GM23248 (cell line): ENCODE results near the gene RTN4RL1. TPM values are rescaled to one million over a fixed set of nuclear protein-coding genes. Genes with fewer than 3 reads are reported as not detected.

Source experiments
- DNase-seq: peaks from one replicate; pipeline ENCODE4 v3.0.0-alpha.2; 2015
- H2AFZ ChIP-seq: fragments of 200-600 bp; sonication (generic); 2 replicates; pipeline ENCODE4 v1.6.1; 2016; ENCODE audit warnings: antibody characterized with exemption
- H3F3A ChIP-seq: fragments of 200-600 bp; sonication (generic); 2 replicates; pipeline ENCODE4 v1.6.1; 2016; ENCODE audit warnings: mild to moderate bottlenecking, antibody characterized with exemption, mixed run types; ENCODE audit not compliant: insufficient read depth
- H3K27ac ChIP-seq: fragments of 200-600 bp; sonication (generic); 2 replicates; pipeline ENCODE4 v1.5.1; 2016; ENCODE audit warnings: mild to moderate bottlenecking
- H3K27me3 ChIP-seq: fragments of 200-600 bp; sonication (generic); replicated peaks from 2 replicates; pipeline ENCODE4 v1.6.1; 2016; ENCODE audit warnings: mild to moderate bottlenecking; ENCODE audit not compliant: insufficient read depth
- H3K36me3 ChIP-seq: fragments of 200-600 bp; sonication (generic); 2 replicates; pipeline ENCODE4 v1.6.1; 2016; ENCODE audit warnings: low read depth, mild to moderate bottlenecking
- H3K4me1 ChIP-seq: fragments of 200-600 bp; sonication (generic); 2 replicates; pipeline ENCODE4 v1.6.1; 2016; ENCODE audit warnings: mild to moderate bottlenecking; ENCODE audit not compliant: insufficient read depth
- H3K4me2 ChIP-seq: fragments of 200-600 bp; sonication (generic); one replicate; pipeline ENCODE4 v1.6.1; 2016; ENCODE audit warnings: mild to moderate bottlenecking; ENCODE audit not compliant: unreplicated experiment
- H3K4me3 ChIP-seq: fragments of 200-600 bp; sonication (generic); 2 replicates; pipeline ENCODE4 v1.5.1; 2016; ENCODE audit warnings: mild to moderate bottlenecking
- H3K79me2 ChIP-seq: fragments of 200-600 bp; sonication (generic); 2 replicates; pipeline ENCODE4 v1.6.1; 2016; ENCODE audit warnings: mild to moderate bottlenecking; ENCODE audit not compliant: insufficient read depth
- H3K9ac ChIP-seq: fragments of 200-600 bp; sonication (generic); 2 replicates; pipeline ENCODE4 v1.6.1; 2016; ENCODE audit warnings: mild to moderate bottlenecking
- H3K9me2 ChIP-seq: fragments of 200-600 bp; sonication (generic); 2 replicates; pipeline ENCODE4 v1.6.1; 2016; ENCODE audit warnings: mixed run types, mild to moderate bottlenecking, moderate library complexity; ENCODE audit not compliant: insufficient read depth
- H3K9me3 ChIP-seq: fragments of 200-600 bp; sonication (generic); one replicate; pipeline ENCODE4 v1.6.1; 2017; ENCODE audit warnings: low read depth
- H4K20me1 ChIP-seq: fragments of 200-600 bp; sonication (generic); 2 replicates; pipeline ENCODE4 v1.6.0; 2016; ENCODE audit not compliant: insufficient read depth
- EZH2 ChIP-seq: fragments of 200-600 bp; sonication (generic); IDR thresholded peaks from 2 replicates; pipeline ENCODE4 v1.6.1; 2018; ENCODE audit warnings: antibody characterized with exemption, mild to moderate bottlenecking; ENCODE audit not compliant: insufficient read depth, poor library complexity, severe bottlenecking
- EZH2phosphoT487 ChIP-seq: fragments of 200-600 bp; sonication (generic); IDR thresholded peaks from 2 replicates; pipeline ENCODE4 v1.6.1; 2018; ENCODE audit warnings: antibody characterized with exemption, moderate library complexity, mild to moderate bottlenecking, low read depth; ENCODE audit not compliant: insufficient read depth
- WGBS, 2 experiments: methylation state at CpG; one replicate each; pipeline ENCODE4 v1.1.6; 2015 to 2017; ENCODE audit warnings: low lambda C conversion rate in 2 of 2, low coverage in 1 of 2; ENCODE audit errors: missing lambda C conversion rate in 2 of 2; 5-methylcytosine and 5-hydroxymethylcytosine counted together
- in situ Hi-C: fragments of 300-500 bp; cut with MboI; formaldehyde crosslinking; loops from 2 replicates; pipeline ENCODE4 v1.15.0; 2020
- polyA plus RNA-seq: library from polyadenylated mRNA; unstranded; fragments of >200 nt; fragmentation: Nextera tagmentation; extraction: Ambion mirVana; gene quantifications from 2 replicates; pipeline ENCODE4 v1.2.1, GENCODE V29; 2016
- total RNA-seq: library from RNA; depleted of rRNA; stranded (reverse); fragments of >200 nt; shearing (Covaris generic); gene quantifications from 2 replicates; pipeline ENCODE4 v1.2.3, GENCODE V29; 2014

RTN4RL1 gene
- total and polyA plus RNA-seq, 2 experiments from 2014 or later, result 0.22 TPM; not detected in 1

DNA sequence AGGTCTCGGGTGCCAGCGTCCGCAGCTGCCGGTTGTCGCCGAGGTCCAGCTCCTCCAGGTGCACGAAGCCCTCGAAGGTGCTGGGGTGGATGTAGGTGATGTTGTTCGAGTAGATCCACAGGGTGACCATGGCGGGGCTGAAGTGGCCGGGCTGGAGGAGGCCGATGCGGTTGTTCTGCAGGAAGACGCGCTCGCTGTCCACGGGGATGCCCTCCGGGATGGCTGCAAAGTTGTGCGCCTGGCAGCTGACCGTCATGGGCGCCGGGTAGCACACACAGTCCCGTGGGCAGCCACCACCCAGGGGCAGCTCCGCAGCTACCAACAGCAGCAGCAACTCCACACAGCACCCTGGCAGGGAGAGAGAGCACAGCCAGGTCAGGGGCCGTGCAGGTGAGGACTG, 87.7 kb downstream of the RTN4RL1 start:
- no peaks in the 10 kb centered on the region for H3K36me3 ChIP-seq
- no peak overlapping the region for H3K4me2 ChIP-seq
- H3K9ac ChIP-seq, result no peak overlapping the region
- TF ChIP-seq EZH2phosphoT487, result no peak
- no peaks in the 10 kb centered on the region for H3K79me2 ChIP-seq
- no peak for DNase-seq
- H4K20me1 ChIP-seq, result no peaks in the 10 kb centered on the region
- no peaks in the 10 kb centered on the region for H3K4me1 ChIP-seq
- no peaks in the 10 kb centered on the region for H3K27me3 ChIP-seq
- no peak overlapping the region for H3K4me3 ChIP-seq
- in situ Hi-C loops, result no loop called here
- H3K9me3 ChIP-seq, result no peaks in the 10 kb centered on the region
- no peak overlapping the region for H3K27ac ChIP-seq
- no peak overlapping the region for H2AFZ ChIP-seq
- WGBS, 2 experiments, result 90 to 94% methylated on average over 23 to 25 of the region's 25 CpGs
- no peaks in the 10 kb centered on the region for H3F3A ChIP-seq
- H3K9me2 ChIP-seq, result no peaks in the 10 kb centered on the region

GRCh38 chr17:1936766-1937165, 88.4 kb downstream of the RTN4RL1 start:
- no peaks in the 10 kb centered on the region for H3K9me2 ChIP-seq
- in situ Hi-C loops, result no loop called here
- H3K36me3 ChIP-seq, result no peaks in the 10 kb centered on the region
- H3K4me1 ChIP-seq, result no peaks in the 10 kb centered on the region
- H3F3A ChIP-seq, result no peaks in the 10 kb centered on the region
- no peaks in the 10 kb centered on the region for H3K9me3 ChIP-seq
- WGBS, 2 experiments, result 92 to 94% methylated on average over 25 to 28 of the region's 28 CpGs
- no peak overlapping the region for H3K4me2 ChIP-seq
- no peak overlapping the region for H3K9ac ChIP-seq
- no peak overlapping the region for H3K4me3 ChIP-seq
- DNase-seq, result no peak
- no peaks in the 10 kb centered on the region for H4K20me1 ChIP-seq
- TF ChIP-seq EZH2 (no peak), EZH2phosphoT487 (no peak)
- H3K27me3 ChIP-seq, result no peaks in the 10 kb centered on the region
- H3K27ac ChIP-seq, result no peak overlapping the region
- no peaks in the 10 kb centered on the region for H3K79me2 ChIP-seq
- H2AFZ ChIP-seq, result no peak overlapping the region

- WGBS, 2 experiments, result 76 to 79% methylated on average over 15 to 17 of the region's 17 CpGs
- H3K4me2 ChIP-seq, result no peak overlapping the region
These were observed 90.2 kb downstream of the RTN4RL1 start for GRCh38 chr17:1934901-1935300.

GRCh38 chr17:1933875-1934715, 91.0 kb downstream of the RTN4RL1 start:
- Histone ChIP-seq H3K4me1 (no peaks in the 10 kb centered on the region), H3K9me2 (no peaks in the 10 kb centered on the region), H3K79me2 (no peaks in the 10 kb centered on the region), H3K36me3 (no peaks in the 10 kb centered on the region), H3K4me3 (no peak overlapping the region), H3K4me2 (no peak overlapping the region), H2AFZ (no peak overlapping the region), H4K20me1 (no peaks in the 10 kb centered on the region), H3K27ac (no peak overlapping the region), H3F3A (no peaks in the 10 kb centered on the region), H3K9me3 (no peaks in the 10 kb centered on the region), H3K27me3 (0 out of 2 replicates have a peak, but pooled peaks cover 4% of the 10 kb centered on the region), H3K9ac (no peak overlapping the region)
- in situ Hi-C loops, result no loop called here
- no peak for TF ChIP-seq EZH2phosphoT487
- no peak for TF ChIP-seq EZH2
- no peak for DNase-seq
- WGBS, 2 experiments, result 83 to 87% methylated on average over 27 of the region's 27 CpGs

More at GRCh38 chr17:1934901-1935300, 90.2 kb downstream of the RTN4RL1 start:
- DNase-seq, result no peak
- Histone ChIP-seq H3K27me3 (0 out of 2 replicates have a peak, but pooled peaks cover 4% of the 10 kb centered on the region), H3K4me1 (no peaks in the 10 kb centered on the region), H3K9me3 (no peaks in the 10 kb centered on the region), H3K4me3 (no peak overlapping the region), H3K79me2 (no peaks in the 10 kb centered on the region), H3K9ac (no peak overlapping the region), H3F3A (no peaks in the 10 kb centered on the region), H2AFZ (no peak overlapping the region), H3K27ac (no peak overlapping the region), H3K36me3 (no peaks in the 10 kb centered on the region), H3K9me2 (no peaks in the 10 kb centered on the region), H4K20me1 (no peaks in the 10 kb centered on the region)
- TF ChIP-seq EZH2, result no peak
- TF ChIP-seq EZH2phosphoT487, result no peak
- in situ Hi-C loops, result no loop called here
